ENCODE measurements around the gene MMD.
"Not testable (repeated sequence)": the region's sequence is repeated elsewhere in the genome, so short reads cannot be mapped to it uniquely, and the experiment has no call there.

Gene MMD

GRCh38 chr17:55421179-55421934 lies at the start of gene MMD:
TSS of gene MMD (minus strand) at chr17:55421835. CDS start at chr17:55421695, 140 bp downstream.
- DNase-seq, result peak in 31 of 42 donors; percentile 7 to 59 (median 29)
- intact Hi-C loops (cut with DNase I), result no loop called here

DNA sequence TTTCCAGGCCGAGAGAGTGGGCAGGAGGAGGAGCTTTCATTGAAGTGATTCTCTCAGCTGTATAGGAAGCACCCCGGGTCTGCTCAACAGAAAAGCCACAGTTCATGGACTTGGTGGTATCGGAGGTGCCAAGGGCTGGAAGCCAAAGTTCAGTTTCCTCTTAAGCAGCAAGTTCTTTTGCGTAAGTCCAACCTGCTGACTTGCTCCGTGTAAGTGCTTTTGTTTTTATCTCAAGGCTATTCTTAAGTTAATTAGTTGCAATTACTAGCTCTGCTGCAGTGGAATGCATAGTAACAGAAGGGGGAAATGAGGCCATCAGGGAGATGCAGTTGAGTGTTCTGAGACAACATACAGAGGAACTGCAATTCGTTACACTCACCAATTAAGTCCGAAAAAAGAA lies 45.0 kb upstream of the MMD start:
- intact Hi-C loops (cut with DNase I), result no loop called here
- DNase-seq, result peak in 20 of 42 donors; percentile 5 to 49 (median 17)

DNA sequence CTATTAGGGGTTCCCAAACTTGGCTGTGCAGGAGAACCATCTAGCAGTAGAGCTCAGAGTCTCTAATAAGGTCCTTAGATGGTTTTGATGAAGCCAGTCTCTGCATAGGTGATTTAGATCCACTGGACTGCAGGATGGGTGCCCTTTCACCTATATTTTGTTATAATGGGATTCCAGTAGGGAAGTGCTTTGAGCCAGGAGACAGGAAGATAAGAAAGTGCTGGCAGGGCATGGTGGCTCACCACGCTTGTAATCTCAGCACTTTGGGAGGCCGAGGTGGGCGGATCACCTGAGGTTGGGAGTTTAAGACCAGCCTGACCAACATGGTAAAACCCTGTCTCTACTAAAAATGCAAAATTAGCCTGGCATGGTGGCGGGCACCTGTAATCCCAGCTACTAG lies 44.1 kb upstream of the MMD start:
- DNase-seq; intact Hi-C loops (cut with DNase I): not testable (repeated sequence)

GRCh38 chr17:55463600-55463999 lies 42.0 kb upstream of the MMD start:
- intact Hi-C loops (cut with DNase I), result no loop called here
- DNase-seq, result no peak

DNA sequence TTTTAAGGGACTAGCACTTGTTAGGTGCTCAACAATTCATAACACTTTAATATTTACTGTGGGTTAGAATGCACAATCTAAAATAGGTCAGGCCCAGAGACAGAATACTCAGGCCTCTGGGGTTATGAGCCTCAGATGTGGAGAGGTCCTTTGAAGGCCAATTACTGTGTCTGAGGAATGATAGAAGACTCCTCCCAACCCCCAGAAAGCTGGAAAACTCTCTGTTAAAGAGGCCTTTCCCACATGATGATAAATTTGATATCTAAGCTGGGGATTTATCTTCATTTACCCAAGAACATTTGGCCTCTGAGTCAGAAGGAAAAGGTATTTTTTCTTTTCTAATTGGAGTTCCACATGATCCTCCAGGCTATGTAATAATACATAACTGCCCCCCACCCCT lies 41.1 kb upstream of the MMD start:
- DNase-seq, result no peak
- intact Hi-C loops (cut with DNase I), result no loop called here

DNA sequence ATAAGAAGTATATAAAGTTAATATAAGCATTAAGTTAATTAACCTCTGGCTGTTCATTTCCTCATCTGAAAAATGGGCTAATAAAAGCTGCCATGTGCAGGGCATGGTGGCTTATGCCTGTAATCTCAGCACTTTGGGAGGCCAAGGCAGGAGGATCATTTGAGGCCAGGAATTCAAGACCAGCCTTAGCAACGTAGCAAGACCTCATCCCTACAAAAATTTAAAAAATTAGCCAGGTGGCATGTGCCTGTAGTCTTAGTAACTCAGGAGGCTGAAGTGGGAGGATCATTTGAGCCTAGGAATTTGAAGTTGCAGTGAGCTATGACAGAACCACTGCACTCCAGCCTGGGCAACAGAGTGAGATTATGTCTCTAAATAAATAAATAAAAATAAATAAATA lies 40.6 kb upstream of the MMD start:
- intact Hi-C loops (cut with DNase I), result no loop called here
- no peak for DNase-seq

- DNase-seq, result no peak
- intact Hi-C loops (cut with DNase I), result no loop called here
Measured at GRCh38 chr17:55458978-55459377, 37.3 kb upstream of the MMD start.

- no peak for DNase-seq
- intact Hi-C loops (cut with DNase I), result no loop called here
Measured at GRCh38 chr17:55458287-55458900, 36.8 kb upstream of the MMD start.

DNA sequence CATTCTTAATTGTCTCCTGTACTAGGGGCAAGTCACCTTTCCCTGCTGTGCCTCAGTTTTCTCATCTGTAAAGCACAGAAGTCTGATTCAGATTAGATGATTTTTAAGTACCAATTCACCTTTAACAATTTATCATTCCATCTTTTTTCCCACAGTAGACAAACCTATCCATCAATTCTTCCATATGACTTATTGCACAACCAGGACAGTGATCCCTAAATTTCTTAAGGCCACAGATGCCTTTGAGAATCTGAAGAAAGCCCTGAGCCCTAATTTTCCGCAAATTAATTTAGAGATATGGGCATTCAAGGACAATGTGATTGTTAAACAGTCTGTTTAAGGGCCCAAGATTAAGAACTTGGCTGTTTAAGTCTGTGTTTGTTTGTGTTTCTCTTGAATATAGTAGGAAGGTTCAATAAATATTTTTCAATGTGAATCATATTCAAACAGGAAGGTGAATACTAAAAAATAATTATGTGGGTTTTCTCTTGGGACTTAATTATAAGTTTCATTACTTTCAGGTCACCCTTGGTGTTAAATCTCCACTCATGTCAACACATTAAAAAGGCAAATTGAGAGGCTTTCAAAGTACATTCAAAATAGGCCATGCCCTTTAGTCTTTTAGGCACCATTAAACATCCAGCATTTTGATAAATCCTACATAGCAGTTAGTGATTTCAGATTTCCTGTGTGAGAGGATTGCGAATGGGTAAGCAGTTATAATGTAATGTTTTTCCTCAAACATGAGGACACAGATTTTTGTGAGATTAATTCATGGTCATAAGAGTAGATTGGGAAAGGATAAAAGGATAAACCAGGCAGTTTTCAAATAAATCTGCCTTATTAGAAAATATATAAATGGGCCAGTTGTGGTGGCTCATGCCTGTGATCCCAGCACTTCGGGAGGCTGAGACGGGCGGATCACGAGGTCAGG lies 34.9 kb upstream of the MMD start:
- intact Hi-C loops (cut with DNase I), result no loop called here
- DNase-seq, result no peak

GRCh38 chr17:55454906-55455474 lies 33.4 kb upstream of the MMD start:
- DNase-seq, result no peak
- intact Hi-C loops (cut with DNase I), result no loop called here

GRCh38 chr17:55453839-55454557 lies 32.4 kb upstream of the MMD start:
- DNase-seq, result peak in 7 of 42 donors; percentile 20 to 49 (median 30)
- intact Hi-C loops (cut with DNase I), result no loop called here

DNA sequence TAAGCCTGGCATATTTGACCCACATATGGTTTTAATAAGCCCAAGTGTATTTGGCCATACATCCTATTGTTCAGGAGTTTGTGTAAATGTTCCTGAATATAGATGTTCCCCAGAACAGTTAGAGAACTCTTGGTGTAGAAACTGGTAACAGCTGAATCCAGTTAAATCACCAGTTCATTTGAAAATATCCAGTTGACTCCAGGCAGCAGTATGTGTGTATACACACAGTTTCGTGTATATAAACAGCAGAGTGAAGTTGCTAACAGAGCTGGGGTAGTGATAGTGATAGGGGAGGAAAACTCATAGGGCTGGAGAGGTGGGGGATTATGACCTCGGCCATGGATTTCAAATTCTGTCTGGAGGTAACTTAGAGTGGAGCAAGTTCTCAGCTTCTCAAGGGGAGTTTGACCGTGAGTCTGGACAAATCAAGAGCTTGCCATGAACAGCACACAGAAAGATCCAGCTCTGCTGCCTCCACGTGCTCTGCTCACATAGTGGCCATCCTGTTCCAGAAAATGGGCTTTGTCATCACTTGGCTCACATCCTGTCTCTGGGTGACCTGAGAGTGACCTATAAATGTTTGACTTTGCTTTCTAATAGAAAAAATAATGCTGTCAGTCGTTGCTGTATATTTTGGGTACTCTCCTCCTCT lies 30.6 kb upstream of the MMD start:
- intact Hi-C loops (cut with DNase I), result no loop called here
- no peak for DNase-seq

DNA sequence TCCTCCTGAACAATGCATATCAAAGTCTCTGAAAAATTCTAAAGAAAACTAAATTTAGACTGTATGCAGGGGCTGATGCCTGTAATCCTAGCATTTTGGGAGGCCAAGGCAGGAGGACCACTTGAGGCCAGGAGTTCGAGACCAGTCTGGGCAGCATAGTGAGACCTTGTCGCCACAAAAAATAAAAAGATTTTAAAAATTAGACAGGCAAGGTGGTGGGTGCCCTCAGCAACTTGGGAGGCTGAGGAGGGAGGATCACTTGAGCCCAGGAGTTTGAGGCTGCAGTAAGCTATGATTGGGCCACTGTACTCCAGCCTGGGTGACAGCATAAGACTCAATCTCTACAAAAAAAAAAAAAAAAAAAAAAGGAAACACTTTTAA lies 30.1 kb upstream of the MMD start:
- DNase-seq, result no peak
- intact Hi-C loops (cut with DNase I), result no loop called here

DNA sequence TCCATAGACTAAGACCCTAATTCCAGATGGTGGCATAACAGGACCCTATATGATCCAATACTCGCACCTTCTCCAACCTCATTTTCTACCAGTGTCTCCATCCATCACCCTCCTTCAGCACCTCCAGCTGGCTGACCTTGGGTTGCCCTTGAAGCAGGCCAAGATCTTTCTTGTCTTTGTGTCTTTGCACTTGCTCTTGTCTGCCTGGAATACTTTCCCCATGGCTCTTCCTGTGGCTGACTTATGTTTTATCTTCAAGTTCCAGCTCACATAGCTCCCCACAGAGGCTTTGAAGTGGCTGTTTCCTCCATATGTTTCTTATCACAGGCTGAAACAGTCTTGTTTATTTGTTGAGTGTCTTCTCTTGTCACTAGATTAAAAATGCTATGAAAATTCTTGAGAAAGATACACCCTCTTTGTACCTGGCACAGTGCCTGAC lies 29.6 kb upstream of the MMD start:
- no peak for DNase-seq
- intact Hi-C loops (cut with DNase I), result no loop called here

- intact Hi-C loops (cut with DNase I), result no loop called here
- no peak for DNase-seq
Measured at GRCh38 chr17:55450232-55450825, 28.7 kb upstream of the MMD start.

DNA sequence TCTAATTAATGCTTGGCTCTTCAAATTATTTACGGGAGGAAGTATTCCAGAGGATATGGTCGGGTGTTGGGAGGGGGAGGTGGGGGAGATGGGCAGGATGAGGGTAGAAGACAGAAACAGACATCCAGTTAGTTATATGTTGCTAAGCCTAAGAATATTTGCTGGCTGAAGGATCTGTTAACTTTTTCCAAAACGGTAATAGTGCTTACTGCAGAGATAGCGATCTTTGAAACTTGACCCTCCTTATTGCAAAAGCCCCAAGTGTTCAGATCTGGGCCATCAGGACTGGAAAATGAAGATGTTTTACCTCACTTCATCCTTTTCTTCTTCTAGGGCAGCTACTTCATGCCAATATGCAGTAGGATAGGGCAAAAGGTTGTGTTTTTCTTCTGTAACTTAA lies 27.0 kb upstream of the MMD start:
- DNase-seq, result no peak
- intact Hi-C loops (cut with DNase I), result no loop called here

DNA sequence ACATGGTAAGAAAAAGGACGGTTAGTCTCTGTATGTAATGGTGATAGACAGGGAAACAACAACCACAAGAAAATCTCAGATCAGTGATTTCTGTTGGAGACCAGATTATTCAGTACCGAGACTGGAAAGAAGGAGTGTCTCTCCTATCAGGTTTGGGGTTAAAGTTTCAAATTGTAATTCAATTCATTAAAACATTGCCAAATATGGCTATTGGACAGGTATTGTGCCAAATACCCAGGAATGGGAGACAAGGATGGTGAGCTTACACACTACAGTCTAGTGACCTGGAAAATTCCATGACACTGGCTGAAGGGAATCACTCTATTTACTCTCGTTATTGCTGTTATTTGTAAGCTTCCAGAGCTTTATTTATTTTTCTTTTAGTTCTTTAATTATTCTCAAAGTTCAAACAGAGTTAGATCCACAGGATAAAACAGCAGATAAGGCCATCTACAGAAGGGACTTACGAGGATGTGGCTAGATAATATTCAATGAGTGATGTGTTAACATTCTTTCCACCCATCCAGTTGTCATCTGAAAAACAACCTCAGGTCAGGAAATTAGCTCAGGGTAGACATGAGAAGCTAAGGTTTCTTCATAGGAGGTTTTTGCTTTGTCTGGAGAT lies 25.1 kb upstream of the MMD start:
- DNase-seq, result no peak
- intact Hi-C loops (cut with DNase I), result no loop called here

GRCh38 chr17:55446004-55446403 lies 24.4 kb upstream of the MMD start:
- DNase-seq; intact Hi-C loops (cut with DNase I): not testable (repeated sequence)

Data from head of caudate nucleus (tissue), 42 donors.